HepG2 (cell line): ENCODE results near the gene NDUFB10. TPM values are rescaled to one million over a fixed set of nuclear protein-coding genes. Genes with fewer than 3 reads are reported as not detected.

Experiments
- ARNT ChIP-seq: fragments of 450-650 bp; IDR thresholded peaks from 2 replicates; pipeline ENCODE4 v1.6.1; 2017
- BRD4 ChIP-seq: sonication (generic); formaldehyde crosslinking; IDR thresholded peaks from 2 replicates; pipeline ENCODE4 v1.4.0; 2020; ENCODE audit warnings: missing genetic modification reagents
- CENPT ChIP-seq: sonication (generic); formaldehyde crosslinking; IDR thresholded peaks from 2 replicates; pipeline ENCODE4 v1.8.0; 2022; ENCODE audit warnings: low read depth, mild to moderate bottlenecking, moderate library complexity, missing genetic modification reagents
- DNMT1 ChIP-seq: sonication (generic); formaldehyde crosslinking; IDR thresholded peaks from 2 replicates; pipeline ENCODE4 v1.5.1; 2020; ENCODE audit warnings: mild to moderate bottlenecking, missing genetic modification reagents
- FLYWCH1 ChIP-seq: sonication (generic); formaldehyde crosslinking; IDR thresholded peaks from 2 replicates; pipeline ENCODE4 v1.8.1; 2023; ENCODE audit warnings: mild to moderate bottlenecking, missing genetic modification reagents
- HES4 ChIP-seq: sonication (generic); formaldehyde crosslinking; IDR thresholded peaks from 2 replicates; pipeline ENCODE4 v1.9.0; 2021; ENCODE audit warnings: mild to moderate bottlenecking, missing genetic modification reagents, borderline replicate concordance
- HNRNPLL ChIP-seq: fragments of 200-400 bp; formaldehyde crosslinking; IDR thresholded peaks from 2 replicates; pipeline ENCODE4 v1.6.1; 2017; ENCODE audit warnings: mild to moderate bottlenecking, low read depth, low read length; ENCODE audit not compliant: poor library complexity, severe bottlenecking
- HOMEZ ChIP-seq: IDR thresholded peaks from 2 replicates; pipeline ENCODE4 v1.6.1; 2016; ENCODE audit warnings: low read depth
- PAX8 ChIP-seq: sonication (generic); formaldehyde crosslinking; IDR thresholded peaks from 2 replicates; pipeline ENCODE4 v1.8.0; 2022; ENCODE audit warnings: mild to moderate bottlenecking, missing genetic modification reagents, borderline replicate concordance
- PHF8 ChIP-seq: sonication (generic); formaldehyde crosslinking; IDR thresholded peaks from 2 replicates; pipeline ENCODE4 v1.5.0; 2020; ENCODE audit warnings: missing genetic modification reagents
- RCOR2 ChIP-seq: IDR thresholded peaks from 2 replicates; pipeline ENCODE4 v1.6.1; 2016; ENCODE audit warnings: missing biosample characterization, missing genetic modification reagents
- TERF1 ChIP-seq: sonication (generic); formaldehyde crosslinking; IDR thresholded peaks from 2 replicates; pipeline ENCODE4 v1.8.0; 2022; ENCODE audit warnings: mild to moderate bottlenecking, missing genetic modification reagents, moderate library complexity
- THAP11 ChIP-seq: IDR thresholded peaks from 2 replicates; pipeline ENCODE4 v1.6.1; 2016; ENCODE audit warnings: missing biosample characterization, missing genetic modification reagents
- TMF1 ChIP-seq: sonication (generic); formaldehyde crosslinking; IDR thresholded peaks from 2 replicates; pipeline ENCODE4 v1.8.1; 2022; ENCODE audit warnings: low read depth, missing genetic modification reagents
- ZNF138 ChIP-seq: sonication (generic); formaldehyde crosslinking; IDR thresholded peaks from 2 replicates; pipeline ENCODE4 v1.5.0; 2020; ENCODE audit warnings: mild to moderate bottlenecking, low read depth, missing genetic modification reagents
- ZNF225 ChIP-seq: sonication (generic); formaldehyde crosslinking; IDR thresholded peaks from 2 replicates; pipeline ENCODE4 v1.4.0; 2020; ENCODE audit warnings: mild to moderate bottlenecking, missing genetic modification reagents
- ZNF264 ChIP-seq: sonication (generic); formaldehyde crosslinking; IDR thresholded peaks from 2 replicates; pipeline ENCODE4 v1.4.0; 2020; ENCODE audit warnings: missing genetic modification reagents
- ZNF354B ChIP-seq: sonication (generic); formaldehyde crosslinking; IDR thresholded peaks from 2 replicates; pipeline ENCODE4 v1.8.0; 2022; ENCODE audit warnings: mild to moderate bottlenecking, missing genetic modification reagents
- ZNF367 ChIP-seq: sonication (generic); formaldehyde crosslinking; IDR thresholded peaks from 2 replicates; pipeline ENCODE4 v1.4.0; 2020; ENCODE audit warnings: missing genetic modification reagents, borderline replicate concordance
- ZNF430 ChIP-seq: sonication (generic); formaldehyde crosslinking; IDR thresholded peaks from 2 replicates; pipeline ENCODE4 v1.9.0; 2021; ENCODE audit warnings: mild to moderate bottlenecking, missing genetic modification reagents
- ZNF432 ChIP-seq: sonication (generic); formaldehyde crosslinking; IDR thresholded peaks from 2 replicates; pipeline ENCODE4 v1.5.0; 2020; ENCODE audit warnings: missing genetic modification reagents, mild to moderate bottlenecking, borderline replicate concordance
- ZNF570 ChIP-seq: sonication (generic); formaldehyde crosslinking; IDR thresholded peaks from 2 replicates; pipeline ENCODE4 v1.4.0; 2020; ENCODE audit warnings: mild to moderate bottlenecking, missing genetic modification reagents, borderline replicate concordance
- ZNF619 ChIP-seq: sonication (generic); formaldehyde crosslinking; IDR thresholded peaks from 2 replicates; pipeline ENCODE4 v1.4.0; 2020; ENCODE audit warnings: mild to moderate bottlenecking, missing genetic modification reagents
- ZNF639 ChIP-seq: conservative IDR thresholded peaks from 2 replicates; pipeline ENCODE4 v1.6.1; 2018; ENCODE audit warnings: missing genetic modification reagents
- ZNF652 ChIP-seq: IDR thresholded peaks from 2 replicates; pipeline ENCODE4 v1.6.1; 2016; ENCODE audit warnings: low read depth, borderline replicate concordance
- ZNF710 ChIP-seq: sonication (generic); formaldehyde crosslinking; IDR thresholded peaks from 2 replicates; pipeline ENCODE4 v1.5.0; 2020; ENCODE audit warnings: mild to moderate bottlenecking, missing genetic modification reagents, borderline replicate concordance
- polyA plus RNA-seq, 8 experiments: library from polyadenylated mRNA; depleted of rRNA in 3 of 8; stranded (reverse) in 7 of 8; unstranded in 1 of 8; fragments of >200 nt; fragmentation: Illumina TruSeq in 4 of 8; extraction: Trizol in 4 of 8; gene quantifications; 2 replicates each; pipeline versions ENCODE4 v1.2.1 to v1.2.3, GENCODE V29; 2011 to 2016; ENCODE audit warnings: low read depth in 4 of 8, missing spikeins in 1 of 8, mixed read lengths in 1 of 8; ENCODE audit not compliant: insufficient read depth in 1 of 8
- total RNA-seq, 5 experiments: library from RNA; depleted of rRNA; stranded (reverse); fragments of >200 nt; fragmentation: Illumina TruSeq; extraction: Trizol; gene quantifications; 2 replicates each; pipeline ENCODE4 v1.2.3, GENCODE V29; 2016; ENCODE audit warnings: low read depth in 1 of 5

Gene NDUFB10
- total and polyA plus RNA-seq, 2 of the 13 experiments (the other 11 are each of a cell fraction or from before 2014, with no cell fraction given): 68.6 to 157 TPM

- TF ChIP-seq TERF1 (CRISPR knock-in tag) (no peak), ZNF225 (CRISPR knock-in tag) (peak; percentile 30; the same call in 1 of the 2 replicates), DNMT1 (CRISPR knock-in tag) (no peak), ZNF367 (CRISPR knock-in tag) (no peak), RCOR2 (no peak), HNRNPLL (peak; percentile 47), CENPT (CRISPR knock-in tag) (no peak), PHF8 (peak; percentile 93), ZNF138 (peak; percentile 56; the same call in 1 of the 2 replicates), TMF1 (0 out of 2 replicates have a peak, but pooled peaks have one; percentile 49), PAX8 (0 out of 2 replicates have a peak, but pooled peaks have one; percentile 86), ZNF264 (CRISPR knock-in tag) (0 out of 2 replicates have a peak, but pooled peaks have one; percentile 47), BRD4 (peak; percentile 85), ARNT (no peak), ZNF430 (peak; percentile 86; the same call in 1 of the 2 replicates), ZNF432 (CRISPR knock-in tag) (no peak), ZNF639 (CRISPR knock-in tag) (peak; percentile 95), ZNF619 (CRISPR knock-in tag) (no peak; the same call in 1 of the 2 replicates), THAP11 (CRISPR knock-in tag) (peak; percentile 98), ZNF710 (CRISPR knock-in tag) (no peak; the same call in 1 of the 2 replicates), FLYWCH1 (CRISPR knock-in tag) (no peak), HOMEZ (CRISPR knock-in tag) (peak; percentile 63; the same call in 1 of the 2 replicates), ZNF652 (CRISPR knock-in tag) (no peak), ZNF354B (CRISPR knock-in tag) (no peak), ZNF570 (CRISPR knock-in tag) (no peak), HES4 (CRISPR knock-in tag) (peak; percentile 57; the same call in 1 of the 2 replicates)
Observed at GRCh38 chr16:1971796-1972489, 12.6 kb downstream of the NDUFB10 start, which contains the start of gene TBL3 (continued).
